Natural killer cell (primary cell): Measurements from ENCODE around the gene CCDC88A. TPM values are rescaled to one million over a fixed set of nuclear protein-coding genes. Genes with fewer than 3 reads are reported as not detected.

Experiments
- ATAC-seq, 3 donors: fragments of 150-1000 bp in 2 of 3; fragments of 200-7000 bp in 1 of 3; cut with Tn5 transposase; 1 replicate in 1 of 3; 2 replicates in 2 of 3; pipeline ENCODE4 v1.10.0; 2021; ENCODE audit warnings: mild to moderate bottlenecking in 2 of 3, moderate library complexity in 2 of 3
- DNase-seq, 2 donors: peaks; one replicate each; pipeline versions ENCODE4 v3.0.0 to v3.0.0-alpha.2; 2013 to 2021; ENCODE audit warnings: mixed read lengths in 1 of 2
- H3K27ac ChIP-seq: one replicate; pipeline ENCODE4 v1.5.1; 2013; ENCODE audit warnings: mild to moderate bottlenecking, low read length
- H3K27me3 ChIP-seq: one replicate; pipeline ENCODE4 v1.6.1; 2013; ENCODE audit warnings: low read length; ENCODE audit not compliant: control insufficient read depth, insufficient read depth
- H3K36me3 ChIP-seq: one replicate; pipeline ENCODE4 v1.6.1; 2013; ENCODE audit warnings: low read length; ENCODE audit not compliant: control insufficient read depth, insufficient read depth
- H3K4me1 ChIP-seq: one replicate; pipeline ENCODE4 v1.6.1; 2013; ENCODE audit warnings: low read length; ENCODE audit not compliant: control insufficient read depth, insufficient read depth
- H3K4me3 ChIP-seq: one replicate; pipeline ENCODE4 v1.5.1; 2013; ENCODE audit warnings: low read length
- H3K9me3 ChIP-seq: one replicate; pipeline ENCODE4 v1.6.1; 2013; ENCODE audit warnings: low read length; ENCODE audit not compliant: control insufficient read depth, insufficient read depth
- H3K27ac Mint-ChIP-seq, 2 donors: one replicate each; pipeline ENCODE4 v1.8.0; 2022; ENCODE audit warnings: mild to moderate bottlenecking in 2 of 2, mixed read lengths in 2 of 2, moderate library complexity in 1 of 2
- H3K27me3 Mint-ChIP-seq, 2 donors: one replicate each; pipeline ENCODE4 v1.8.0; 2022; ENCODE audit warnings: low read depth in 2 of 2, mixed read lengths in 2 of 2
- H3K36me3 Mint-ChIP-seq: one replicate; pipeline ENCODE4 v1.8.0; 2022; ENCODE audit warnings: mixed read lengths
- H3K4me1 Mint-ChIP-seq, 2 donors: one replicate each; pipeline ENCODE4 v1.8.0; 2022; ENCODE audit warnings: mixed read lengths in 2 of 2
- H3K4me3 Mint-ChIP-seq: one replicate; pipeline ENCODE4 v1.8.0; 2022; ENCODE audit warnings: mild to moderate bottlenecking, moderate library complexity, mixed read lengths
- H3K9me3 Mint-ChIP-seq, 2 donors: one replicate each; pipeline ENCODE4 v1.8.0; 2022; ENCODE audit warnings: mixed read lengths in 2 of 2
- WGBS: methylation state at CpG from one replicate; pipeline ENCODE4 v1.1.7; 2013; ENCODE audit warnings: missing lambda C conversion rate; ENCODE audit not compliant: insufficient coverage; 5-methylcytosine and 5-hydroxymethylcytosine counted together
- intact Hi-C: fragments of 100-400 bp; cut with micrococcal nuclease; formaldehyde crosslinking; loops from one replicate; pipeline ENCODE4 v1.14.2; 2022
- total RNA-seq, 4 donors: library from RNA; stranded (reverse); fragments of 120-200 nt in 1 of 4; gene quantifications; one replicate each; pipeline versions ENCODE4 v1.2.3 to v1.2.4, GENCODE V29; 2013 to 2022
- TF ChIP-seq, protein P1 (sequence below): fragments of 200-600 bp; IDR thresholded peaks from one replicate; pipeline ENCODE4 v1.8.0; 2022; ENCODE audit warnings: antibody characterized with exemption

The CCDC88A gene
- total RNA-seq, 3 donors from 2014 or later (not counting 1 experiment from before 2014, with no cell fraction given) = 20.4 to 39.0 (median 26.4) TPM

DNA sequence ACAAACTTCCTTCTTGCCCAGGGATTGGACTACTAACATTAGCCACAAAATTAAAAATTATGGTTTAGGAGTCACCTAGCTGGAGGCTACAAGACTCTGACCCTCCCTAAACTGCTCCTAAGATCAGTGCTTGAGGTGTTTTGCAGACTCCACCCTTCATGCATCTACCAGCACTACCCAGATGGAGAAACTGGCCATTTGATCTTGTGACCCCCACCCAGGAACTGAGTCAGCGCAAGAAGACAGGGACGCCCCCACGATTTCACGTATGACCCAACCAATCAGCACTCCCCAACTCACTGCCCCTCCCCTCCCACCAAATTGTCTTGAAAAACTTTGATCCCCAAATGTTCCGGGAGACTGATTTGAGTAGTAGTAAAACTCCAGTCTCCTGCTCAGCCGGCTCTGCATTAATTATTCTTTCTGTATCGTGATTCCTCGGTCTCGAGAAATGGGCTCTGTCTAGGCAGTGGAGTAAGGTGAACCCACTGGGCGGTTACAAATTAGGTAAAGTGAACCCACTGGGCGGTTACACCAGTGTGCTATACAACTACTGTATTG lies 40.1 kb upstream of the CCDC88A start:
- Histone ChIP-seq H3K9me3 (no peaks in the 10 kb centered on the region), H3K36me3 (no peaks in the 10 kb centered on the region), H3K4me3 (no peak overlapping the region), H3K27ac (no peak overlapping the region), H3K4me1 (no peaks in the 10 kb centered on the region), H3K27me3 (no peaks in the 10 kb centered on the region)
- intact Hi-C loops = no loop called here
- 87% methylated on average over 11 of the region's 11 CpGs for WGBS
- Mint-ChIP-seq H3K4me3 (no peak overlapping the region), H3K4me1 (no peaks in the 10 kb centered on the region), H3K36me3 (no peaks in the 10 kb centered on the region), H3K27ac (no peak overlapping the region), H3K27me3 (peaks cover 8 to 13% of the 10 kb centered on the region in 2 donors), H3K9me3 (no peaks in the 10 kb centered on the region)
- ATAC-seq (no peak), DNase-seq (no peak)
- TF ChIP-seq, protein P1, sequence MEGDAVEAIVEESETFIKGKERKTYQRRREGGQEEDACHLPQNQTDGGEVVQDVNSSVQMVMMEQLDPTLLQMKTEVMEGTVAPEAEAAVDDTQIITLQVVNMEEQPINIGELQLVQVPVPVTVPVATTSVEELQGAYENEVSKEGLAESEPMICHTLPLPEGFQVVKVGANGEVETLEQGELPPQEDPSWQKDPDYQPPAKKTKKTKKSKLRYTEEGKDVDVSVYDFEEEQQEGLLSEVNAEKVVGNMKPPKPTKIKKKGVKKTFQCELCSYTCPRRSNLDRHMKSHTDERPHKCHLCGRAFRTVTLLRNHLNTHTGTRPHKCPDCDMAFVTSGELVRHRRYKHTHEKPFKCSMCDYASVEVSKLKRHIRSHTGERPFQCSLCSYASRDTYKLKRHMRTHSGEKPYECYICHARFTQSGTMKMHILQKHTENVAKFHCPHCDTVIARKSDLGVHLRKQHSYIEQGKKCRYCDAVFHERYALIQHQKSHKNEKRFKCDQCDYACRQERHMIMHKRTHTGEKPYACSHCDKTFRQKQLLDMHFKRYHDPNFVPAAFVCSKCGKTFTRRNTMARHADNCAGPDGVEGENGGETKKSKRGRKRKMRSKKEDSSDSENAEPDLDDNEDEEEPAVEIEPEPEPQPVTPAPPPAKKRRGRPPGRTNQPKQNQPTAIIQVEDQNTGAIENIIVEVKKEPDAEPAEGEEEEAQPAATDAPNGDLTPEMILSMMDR = no peak

DNA sequence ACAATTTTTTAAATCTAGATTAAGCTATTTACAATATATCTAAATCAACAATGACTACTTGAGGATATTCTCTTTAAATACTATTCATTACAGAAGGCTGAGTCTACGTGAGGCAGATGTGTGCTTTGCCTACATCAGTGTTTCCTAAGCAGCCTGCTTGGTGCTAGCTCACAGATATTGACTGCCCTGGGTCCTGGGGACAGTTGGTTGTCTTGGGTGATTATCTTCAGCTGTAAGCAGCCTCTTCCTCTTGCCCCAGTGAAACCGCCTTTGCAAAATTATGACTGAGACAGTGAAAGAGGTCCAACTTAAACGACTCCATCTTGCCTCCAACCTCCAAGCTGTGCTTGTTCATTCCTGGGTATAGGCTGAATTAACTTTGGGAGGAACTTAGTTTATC lies 39.6 kb upstream of the CCDC88A start:
- Histone ChIP-seq H3K9me3 (no peaks in the 10 kb centered on the region), H3K4me3 (no peak overlapping the region), H3K27me3 (no peaks in the 10 kb centered on the region), H3K36me3 (no peaks in the 10 kb centered on the region), H3K4me1 (no peaks in the 10 kb centered on the region), H3K27ac (no peak overlapping the region)
- intact Hi-C loops = no loop called here
- Mint-ChIP-seq H3K27ac (no peak overlapping the region), H3K27me3 (peaks cover 8 to 13% of the 10 kb centered on the region in 2 donors), H3K36me3 (no peaks in the 10 kb centered on the region), H3K4me3 (no peak overlapping the region), H3K4me1 (no peaks in the 10 kb centered on the region), H3K9me3 (no peaks in the 10 kb centered on the region)
- ATAC-seq (no peak), DNase-seq (no peak)
- TF ChIP-seq, protein P1 = no peak
- WGBS = 95% methylated on average over 2 of the region's 3 CpGs

DNA sequence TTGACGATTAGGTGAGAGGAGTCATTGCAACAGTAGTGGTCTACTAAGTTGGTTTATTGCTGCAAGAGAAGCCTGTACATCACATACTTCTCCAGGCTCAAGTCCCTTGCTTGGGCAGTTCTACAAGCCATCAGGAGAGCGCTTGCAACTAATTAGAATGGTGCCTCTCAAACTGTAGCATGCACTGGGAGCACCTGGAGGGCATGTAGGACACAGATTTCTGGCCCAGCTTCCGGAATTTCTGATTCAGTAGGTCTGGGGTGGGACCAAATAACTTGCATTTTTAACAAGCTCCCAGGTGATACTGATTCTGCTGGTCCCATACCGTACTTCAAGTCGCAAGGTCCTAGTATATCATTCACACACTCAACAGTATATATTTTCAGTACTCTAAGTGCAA lies 34.5 kb upstream of the CCDC88A start:
- H3K4me1 Mint-ChIP-seq = no peaks in the 10 kb centered on the region
- DNase-seq = no peak
- WGBS = 89% methylated on average over 5 of the region's 5 CpGs
- TF ChIP-seq, protein P1 = no peak
- H3K27ac Mint-ChIP-seq = no peak overlapping the region
- no peaks in the 10 kb centered on the region for H3K9me3 ChIP-seq
- no peaks in the 10 kb centered on the region for H3K4me1 ChIP-seq
- H3K9me3 Mint-ChIP-seq = no peaks in the 10 kb centered on the region
- H3K27ac ChIP-seq = no peak overlapping the region
- H3K36me3 ChIP-seq = no peaks in the 10 kb centered on the region
- no peak overlapping the region for H3K4me3 ChIP-seq
- ATAC-seq = no peak
- intact Hi-C loops = no loop called here
- H3K36me3 Mint-ChIP-seq = no peaks in the 10 kb centered on the region
- no peaks in the 10 kb centered on the region for H3K27me3 Mint-ChIP-seq
- no peaks in the 10 kb centered on the region for H3K27me3 ChIP-seq
- H3K4me3 Mint-ChIP-seq = no peak overlapping the region

DNA sequence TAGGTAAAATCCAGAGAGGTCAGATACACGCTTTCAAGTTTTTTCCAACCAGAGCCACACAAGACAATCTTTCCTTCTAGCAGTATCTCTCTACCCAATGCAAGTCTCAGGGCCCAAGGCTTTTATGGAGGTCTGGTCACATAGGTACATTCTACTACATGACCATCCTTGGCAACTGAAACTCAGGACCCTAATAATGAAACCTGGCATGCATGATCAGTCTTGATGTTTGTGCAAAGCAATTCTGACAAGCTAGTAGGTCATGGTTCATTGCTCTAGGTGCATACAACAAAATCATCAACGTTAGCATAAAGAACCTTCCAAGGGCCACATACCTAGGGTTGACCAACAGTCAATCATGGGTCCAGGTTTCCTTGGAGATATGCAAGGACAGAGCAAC lies 33.2 kb upstream of the CCDC88A start:
- Mint-ChIP-seq H3K4me3 (no peak overlapping the region), H3K27me3 (no peaks in the 10 kb centered on the region), H3K27ac (no peak overlapping the region), H3K36me3 (no peaks in the 10 kb centered on the region), H3K9me3 (no peaks in the 10 kb centered on the region), H3K4me1 (no peaks in the 10 kb centered on the region)
- Histone ChIP-seq H3K36me3 (no peaks in the 10 kb centered on the region), H3K4me1 (no peaks in the 10 kb centered on the region), H3K9me3 (no peaks in the 10 kb centered on the region), H3K4me3 (no peak overlapping the region), H3K27me3 (no peaks in the 10 kb centered on the region), H3K27ac (no peak overlapping the region)
- 92% methylated on average over 2 of the region's 2 CpGs for WGBS
- intact Hi-C loops = no loop called here
- ATAC-seq = no peak
- no peak for DNase-seq
- TF ChIP-seq, protein P1 = no peak
